ENCODE measurements around the gene CDIP1. TPM values are rescaled to one million over a fixed set of nuclear protein-coding genes. Genes with fewer than 3 reads are reported as not detected.

Gene CDIP1
- total RNA-seq, 6 donors from 2014 or later, result 7.3 to 27.0 (median 21.9) TPM

- 85 to 93% methylated on average over 21 to 32 of the region's 32 CpGs for WGBS, 2 donors
- Histone ChIP-seq H3K36me3 (peaks cover 9 to 72% (median 52%) of the 10 kb centered on the region in 4 donors), H3K27ac (peak overlapping the region in 2 of 4 donors; percentile 17 to 42)
Measured at GRCh38 chr16:4465977-4466779, 72.4 kb downstream of the CDIP1 start.

DNA sequence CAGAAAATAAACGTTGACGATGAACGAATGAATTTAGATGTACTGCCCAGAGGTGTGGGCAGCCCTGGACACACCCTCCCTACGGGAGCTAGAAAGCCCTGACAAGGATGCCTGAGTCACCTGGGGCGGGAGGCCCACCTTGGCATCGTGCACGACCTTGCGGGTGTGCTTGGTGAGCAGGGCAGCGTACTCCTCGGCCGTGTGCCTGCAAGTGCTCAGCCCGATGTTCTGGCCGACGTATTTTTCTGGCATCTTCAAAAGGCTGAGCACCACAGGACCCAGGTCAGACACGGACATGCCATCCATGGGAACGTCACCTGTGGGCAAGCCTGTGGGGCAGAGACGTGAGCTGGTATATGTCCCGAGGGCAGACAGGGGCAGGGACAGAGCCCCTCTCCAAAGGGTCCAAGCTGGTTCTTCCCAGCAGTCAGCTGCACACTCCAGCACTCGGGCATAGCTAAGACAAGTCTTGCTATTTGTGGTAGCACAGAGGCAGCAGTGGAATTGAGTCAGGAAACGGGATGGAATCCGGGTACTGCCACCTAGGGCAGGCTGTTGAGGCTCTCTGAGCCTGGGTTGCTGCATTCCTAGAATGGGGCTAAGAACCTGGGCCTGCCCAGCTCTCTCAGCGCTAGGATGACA lies 74.9 kb downstream of the CDIP1 start:
- no peak for TF ChIP-seq POLR2A (IDR thresholded peaks at IDR 0.05)
- TF ChIP-seq POLR2AphosphoS5 (IDR thresholded peaks at IDR 0.05), result no peak
- TF ChIP-seq, protein P1, sequence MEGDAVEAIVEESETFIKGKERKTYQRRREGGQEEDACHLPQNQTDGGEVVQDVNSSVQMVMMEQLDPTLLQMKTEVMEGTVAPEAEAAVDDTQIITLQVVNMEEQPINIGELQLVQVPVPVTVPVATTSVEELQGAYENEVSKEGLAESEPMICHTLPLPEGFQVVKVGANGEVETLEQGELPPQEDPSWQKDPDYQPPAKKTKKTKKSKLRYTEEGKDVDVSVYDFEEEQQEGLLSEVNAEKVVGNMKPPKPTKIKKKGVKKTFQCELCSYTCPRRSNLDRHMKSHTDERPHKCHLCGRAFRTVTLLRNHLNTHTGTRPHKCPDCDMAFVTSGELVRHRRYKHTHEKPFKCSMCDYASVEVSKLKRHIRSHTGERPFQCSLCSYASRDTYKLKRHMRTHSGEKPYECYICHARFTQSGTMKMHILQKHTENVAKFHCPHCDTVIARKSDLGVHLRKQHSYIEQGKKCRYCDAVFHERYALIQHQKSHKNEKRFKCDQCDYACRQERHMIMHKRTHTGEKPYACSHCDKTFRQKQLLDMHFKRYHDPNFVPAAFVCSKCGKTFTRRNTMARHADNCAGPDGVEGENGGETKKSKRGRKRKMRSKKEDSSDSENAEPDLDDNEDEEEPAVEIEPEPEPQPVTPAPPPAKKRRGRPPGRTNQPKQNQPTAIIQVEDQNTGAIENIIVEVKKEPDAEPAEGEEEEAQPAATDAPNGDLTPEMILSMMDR (IDR thresholded peaks at IDR 0.05), result no peak
- TF ChIP-seq EP300 (IDR thresholded peaks at IDR 0.05), result no peak
- 86 to 91% methylated on average over 17 to 22 of the region's 22 CpGs for WGBS, 2 donors
- Histone ChIP-seq H3K27ac (no peak overlapping the region), H3K27me3 (no peaks in the 10 kb centered on the region), H3K4me1 (peaks cover 0 to 13% (median 6%) of the 10 kb centered on the region in 4 donors), H3K9me3 (no peaks in the 10 kb centered on the region), H3K36me3 (peaks cover 9 to 79% (median 51%) of the 10 kb centered on the region in 4 donors), H3K4me3 (no peak overlapping the region)
- ATAC-seq (ENCODE audit: low FRiP score in 2 of 2) (peak in 1 of 2 donors; percentile 8), DNase-seq (peak in 1 of 2 donors; percentile 55)

More at GRCh38 chr16:4465977-4466779, 72.4 kb downstream of the CDIP1 start:
- Histone ChIP-seq H3K27me3 (no peaks in the 10 kb centered on the region), H3K4me3 (no peak overlapping the region), H3K4me1 (no peaks in the 10 kb centered on the region), H3K9me3 (no peaks in the 10 kb centered on the region)
- TF ChIP-seq, protein P1 (IDR thresholded peaks at IDR 0.05), result no peak
- TF ChIP-seq POLR2AphosphoS5 (IDR thresholded peaks at IDR 0.05) (no peak), EP300 (IDR thresholded peaks at IDR 0.05) (no peak), POLR2A (IDR thresholded peaks at IDR 0.05) (no peak)
- peak in 1 of 2 donors; percentile 36 for ATAC-seq (ENCODE audit: low FRiP score in 2 of 2)
- DNase-seq, result peak in 1 of 2 donors; percentile 36

- peak in 1 of 2 donors; percentile 70 for DNase-seq
- no peak for ATAC-seq (ENCODE audit: low FRiP score in 2 of 2)
Measured at GRCh38 chr16:4461250-4462085, 77.1 kb downstream of the CDIP1 start.

GRCh38 chr16:4460936-4461249 lies 77.7 kb downstream of the CDIP1 start:
- peaks cover 0 to 13% (median 6%) of the 10 kb centered on the region in 4 donors for H3K4me1 ChIP-seq
- H3K36me3 ChIP-seq, result peaks cover 4 to 77% (median 50%) of the 10 kb centered on the region in 4 donors
- no peaks in the 10 kb centered on the region for H3K27me3 ChIP-seq
- WGBS, 2 donors, result 87 to 92% methylated on average over 4 to 5 of the region's 5 CpGs
- TF ChIP-seq POLR2AphosphoS5 (IDR thresholded peaks at IDR 0.05), result no peak
- TF ChIP-seq POLR2A (IDR thresholded peaks at IDR 0.05), result no peak
- no peak for TF ChIP-seq EP300 (IDR thresholded peaks at IDR 0.05)
- TF ChIP-seq, protein P1 (IDR thresholded peaks at IDR 0.05), result no peak
- H3K27ac ChIP-seq, result no peak overlapping the region
- no peak overlapping the region for H3K4me3 ChIP-seq
- DNase-seq (no peak), ATAC-seq (ENCODE audit: low FRiP score in 2 of 2) (no peak)
- no peaks in the 10 kb centered on the region for H3K9me3 ChIP-seq

More at GRCh38 chr16:4461250-4462085, 77.1 kb downstream of the CDIP1 start:
- WGBS, 2 donors, result 74 to 82% methylated on average over 13 to 27 of the region's 27 CpGs
- H3K9me3 ChIP-seq, result no peaks in the 10 kb centered on the region
- peaks cover 4 to 77% (median 50%) of the 10 kb centered on the region in 4 donors for H3K36me3 ChIP-seq
- no peak overlapping the region for H3K4me3 ChIP-seq
- H3K27me3 ChIP-seq, result no peaks in the 10 kb centered on the region
- H3K27ac ChIP-seq, result no peak overlapping the region
- TF ChIP-seq EP300 (IDR thresholded peaks at IDR 0.05) (no peak), POLR2AphosphoS5 (IDR thresholded peaks at IDR 0.05) (no peak), POLR2A (IDR thresholded peaks at IDR 0.05) (no peak)
- TF ChIP-seq, protein P1 (IDR thresholded peaks at IDR 0.05), result no peak
- H3K4me1 ChIP-seq, result peaks cover 0 to 13% (median 6%) of the 10 kb centered on the region in 4 donors

Other genes with a start within 250 kb of the CDIP1 start
- 10 to 100 TPM; 10.5 to 35.2 (median 22.6) TPM for gene GLIS2, start 222.7 kb downstream of the CDIP1 start, total RNA-seq
- 10 to 100 TPM; 45.5 to 71.8 (median 62.6) TPM for gene PAM16, start 187.5 kb downstream of the CDIP1 start, total RNA-seq
- 10 to 100 TPM; 11.4 to 40.6 (median 30.2) TPM for gene VASN, start 166.9 kb downstream of the CDIP1 start, total RNA-seq
- 100 to 1,000 TPM in 2 of 6 donors, 10 to 100 TPM in 4; 42.9 to 235 (median 69.0) TPM for gene CORO7, start 122.2 kb downstream of the CDIP1 start, total RNA-seq
- gene DNAJA3, start 112.9 kb downstream of the CDIP1 start, total RNA-seq, result 10 to 100 TPM; 31.2 to 61.8 (median 36.6) TPM
- 10 to 100 TPM; 34.4 to 80.7 (median 43.3) TPM for gene NMRAL1, start 64.1 kb downstream of the CDIP1 start, total RNA-seq
- gene HMOX2, start 62.4 kb downstream of the CDIP1 start, total RNA-seq, result 10 to 100 TPM; 22.0 to 93.9 (median 53.8) TPM
- 1 to 10 TPM in 1 of 6 donors, under 1 TPM in 4, not detected in 1; 0.24 to 1.0 (median 0.46) TPM for gene C16orf96, start 17.6 kb upstream of the CDIP1 start, total RNA-seq
- gene UBALD1, start 76.1 kb upstream of the CDIP1 start, total RNA-seq, result 10 to 100 TPM; 14.9 to 43.9 (median 25.8) TPM
- 100 to 1,000 TPM in 3 of 6 donors, 10 to 100 TPM in 3; 49.0 to 148 (median 99.1) TPM for gene MGRN1, start 86.1 kb upstream of the CDIP1 start, total RNA-seq
- gene NUDT16L1, start 154.8 kb upstream of the CDIP1 start, total RNA-seq, result 10 to 100 TPM; 14.9 to 66.0 (median 34.1) TPM
- gene ANKS3, start 195.5 kb upstream of the CDIP1 start, total RNA-seq, result 10 to 100 TPM; 17.9 to 67.1 (median 20.0) TPM
- 10 to 100 TPM in 1 of 6 donors, 1 to 10 TPM in 5; 1.6 to 19.1 (median 4.3) TPM for gene DNAAF8, start 195.8 kb upstream of the CDIP1 start, total RNA-seq
- gene ZNF500, start 228.4 kb upstream of the CDIP1 start, total RNA-seq, result 10 to 100 TPM; 10.1 to 17.5 (median 13.2) TPM
- not detected for gene SEPTIN12, start 249.6 kb upstream of the CDIP1 start, total RNA-seq

Data from upper lobe of left lung (tissue), 6 donors.